ENCODE measurements around the gene MID1IP1. TPM values are rescaled to one million over a fixed set of nuclear protein-coding genes. Genes with fewer than 3 reads are reported as not detected.

MID1IP1 gene
- total RNA-seq (78.8 and 93.3 TPM in 2 replicates), polyA plus RNA-seq (55.7 and 93.2 TPM in 2 replicates)

DNA sequence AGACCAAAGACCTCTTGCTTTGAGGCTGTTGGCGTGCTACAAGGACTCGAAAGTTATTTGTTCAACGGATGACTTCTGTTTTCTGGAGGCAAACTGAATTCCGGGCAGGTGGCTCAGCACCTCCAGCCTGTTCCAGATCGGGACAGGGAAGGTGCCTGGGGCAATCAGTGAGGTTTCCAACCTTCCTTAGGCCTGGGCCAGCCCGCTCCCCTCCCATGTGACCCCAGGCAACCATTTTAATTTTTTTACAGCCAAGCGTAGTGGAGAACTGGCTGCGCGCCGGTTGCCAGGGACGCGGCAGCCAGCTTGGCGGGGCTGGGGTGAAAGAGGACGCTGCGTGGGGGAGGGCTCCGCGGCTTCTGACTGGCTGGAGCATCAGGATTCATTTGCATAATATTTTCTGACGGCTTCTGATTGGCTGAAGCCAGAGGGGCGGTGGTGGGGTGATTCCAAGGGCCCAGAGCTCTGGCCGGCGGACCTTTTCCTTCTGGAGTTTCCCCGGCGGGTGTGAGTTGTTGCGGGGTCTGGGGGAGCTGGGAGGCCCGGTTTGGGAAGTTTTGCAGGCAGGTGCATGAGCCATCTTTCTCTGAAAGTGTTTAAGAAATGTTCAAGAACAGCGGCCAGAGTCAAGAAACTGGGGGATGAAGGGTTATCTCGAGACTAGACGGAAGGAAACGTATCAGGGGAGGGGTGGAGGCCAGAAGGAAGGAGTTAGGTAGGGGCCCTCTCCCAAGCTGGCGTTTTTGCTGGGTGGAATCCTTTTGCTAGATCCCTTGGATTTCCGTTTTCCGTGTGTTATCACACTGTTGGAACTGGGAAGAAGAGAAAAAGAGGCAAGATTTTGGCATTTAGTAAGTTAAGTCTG is at the start of gene MID1IP1:
Gene MID1IP1 (plus strand): TSS at position 479 of the 865 bp plus-strand sequence. CDS start 3,488 bp downstream, outside the sequence.
- Histone ChIP-seq H3K36me3 (replicated peaks; ENCODE audit: insufficient read depth, low read depth) (no peaks in the 10 kb centered on the region), H3K4me2 (peak within 1 kb of the TSS; percentile 78), H3K27me3 (no peaks in the 10 kb centered on the region), H3K9me2 (replicated peaks; ENCODE audit: insufficient read depth) (no peaks in the 10 kb centered on the region), H3K4me1 (ENCODE audit: insufficient read depth) (peaks cover 16% of the 10 kb centered on the region), H3K27ac (peak within 1 kb of the TSS; percentile 96), H3K79me2 (peaks cover 28% of the 10 kb centered on the region), H3K9me3 (ENCODE audit: low read depth) (no peaks in the 10 kb centered on the region), H4K20me1 (ENCODE audit: insufficient read depth, poor library complexity, severe bottlenecking) (no peaks in the 10 kb centered on the region), H3K4me3 (peak within 1 kb of the TSS; percentile 40), H2AFZ (no peak within 1 kb of the TSS)
- 44% methylated on average over 30 of the region's 32 CpGs for WGBS (ENCODE audit: low lambda C conversion rate, missing lambda C conversion rate)
- peak; percentile 93 for DNase-seq (ENCODE audit: low spot score)
- no peak for TF ChIP-seq EZH2 (IDR thresholded peaks at IDR 0.05; ENCODE audit: borderline replicate concordance)
- TF ChIP-seq CTCF (IDR thresholded peaks at IDR 0.05; ENCODE audit: poor library complexity), result no peak
- no peak for TF ChIP-seq EZH2phosphoT487 (IDR thresholded peaks at IDR 0.05; ENCODE audit: low read depth, severe bottlenecking, unreplicated experiment)

DNA sequence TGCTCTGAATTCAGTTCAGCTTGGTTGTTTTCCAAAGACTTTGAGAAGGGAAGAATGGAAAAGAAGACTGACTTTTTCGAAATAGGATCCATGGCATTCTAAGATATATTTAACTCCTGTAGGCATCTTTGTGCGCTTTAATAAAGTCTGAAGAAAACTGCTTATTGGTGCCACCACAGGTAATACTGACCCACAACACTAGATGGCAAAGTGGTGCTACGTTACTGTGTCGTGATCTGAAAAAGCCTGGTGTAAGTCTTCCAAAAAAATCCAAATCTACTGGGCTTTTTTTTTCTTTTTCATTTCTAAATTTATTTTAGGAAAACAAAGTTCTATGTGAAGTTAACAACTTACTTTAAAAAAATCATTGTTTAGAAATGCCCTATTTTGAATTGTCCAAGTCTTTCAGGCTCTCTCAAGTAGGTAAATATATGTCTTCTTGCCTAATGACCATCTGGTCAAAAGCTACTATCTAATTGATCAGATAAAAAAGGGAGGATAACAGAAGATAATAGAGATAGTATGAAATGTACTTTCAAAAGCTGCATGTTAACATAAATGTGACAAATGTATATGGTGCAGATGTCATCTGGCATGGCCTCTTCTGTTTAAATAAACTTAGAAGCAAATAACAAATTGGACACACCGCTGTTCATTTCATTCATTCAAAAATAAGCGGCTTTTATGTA is 47.0 kb upstream of the MID1IP1 start:
- H3K27ac ChIP-seq, result peak overlapping the region; percentile 16
- DNase-seq (ENCODE audit: low spot score), result peak; percentile 63
- H3K4me3 ChIP-seq, result no peak overlapping the region
- H3K79me2 ChIP-seq, result no peaks in the 10 kb centered on the region
- H2AFZ ChIP-seq, result no peak overlapping the region
- H3K9me3 ChIP-seq (ENCODE audit: low read depth), result no peaks in the 10 kb centered on the region
- 40% methylated on average over 6 of the region's 6 CpGs for WGBS (ENCODE audit: low lambda C conversion rate, missing lambda C conversion rate)
- H3K27me3 ChIP-seq, result no peaks in the 10 kb centered on the region
- H4K20me1 ChIP-seq (ENCODE audit: insufficient read depth, poor library complexity, severe bottlenecking), result no peaks in the 10 kb centered on the region
- TF ChIP-seq EZH2 (IDR thresholded peaks at IDR 0.05; ENCODE audit: borderline replicate concordance) (no peak), CTCF (IDR thresholded peaks at IDR 0.05; ENCODE audit: poor library complexity) (peak; percentile 72)
- H3K4me1 ChIP-seq (ENCODE audit: insufficient read depth), result no peaks in the 10 kb centered on the region
- no peaks in the 10 kb centered on the region for H3K36me3 ChIP-seq (replicated peaks; ENCODE audit: insufficient read depth, low read depth)
- no peaks in the 10 kb centered on the region for H3K9me2 ChIP-seq (replicated peaks; ENCODE audit: insufficient read depth)
- H3K4me2 ChIP-seq, result no peak overlapping the region

GRCh38 chrX:38754818-38755718 is 46.2 kb upstream of the MID1IP1 start:
- H3K79me2 ChIP-seq, result no peaks in the 10 kb centered on the region
- no peak overlapping the region for H2AFZ ChIP-seq
- DNase-seq (ENCODE audit: low spot score), result no peak
- H3K36me3 ChIP-seq (replicated peaks; ENCODE audit: insufficient read depth, low read depth), result no peaks in the 10 kb centered on the region
- H4K20me1 ChIP-seq (ENCODE audit: insufficient read depth, poor library complexity, severe bottlenecking), result no peaks in the 10 kb centered on the region
- H3K4me1 ChIP-seq (ENCODE audit: insufficient read depth), result no peaks in the 10 kb centered on the region
- peak overlapping the region; percentile 16 for H3K27ac ChIP-seq
- H3K27me3 ChIP-seq, result no peaks in the 10 kb centered on the region
- no peaks in the 10 kb centered on the region for H3K9me3 ChIP-seq (ENCODE audit: low read depth)
- peak overlapping the region; percentile 15 for H3K4me2 ChIP-seq
- WGBS (ENCODE audit: low lambda C conversion rate, missing lambda C conversion rate), result 57% methylated on average over 7 of the region's 7 CpGs
- TF ChIP-seq EZH2phosphoT487 (IDR thresholded peaks at IDR 0.05; ENCODE audit: low read depth, severe bottlenecking, unreplicated experiment) (no peak), CTCF (IDR thresholded peaks at IDR 0.05; ENCODE audit: poor library complexity) (no peak), EZH2 (IDR thresholded peaks at IDR 0.05; ENCODE audit: borderline replicate concordance) (no peak)
- H3K9me2 ChIP-seq (replicated peaks; ENCODE audit: insufficient read depth), result no peaks in the 10 kb centered on the region
- no peak overlapping the region for H3K4me3 ChIP-seq
